K562 (cell line): ENCODE results near the gene PIN4. TPM values are rescaled to one million over a fixed set of nuclear protein-coding genes. Genes with fewer than 3 reads are reported as not detected.
A peak's percentile ranks its signal among the peaks of the same experiment; 100 is the strongest.

ENCODE experiments used
- BHLHE40 ChIP-seq: IDR thresholded peaks from 2 replicates; pipeline ENCODE4 v1.6.1; 2011; ENCODE audit warnings: low read length, improper control_type of control experiment
- FOXO4 ChIP-seq: fragments of 450-650 bp; formaldehyde crosslinking; IDR thresholded peaks from 2 replicates; pipeline ENCODE4 v1.4.0; 2020; ENCODE audit warnings: mild to moderate bottlenecking, moderate library complexity
- FOXP1 ChIP-seq: sonication (generic); formaldehyde crosslinking; IDR thresholded peaks from 2 replicates; pipeline ENCODE4 v1.8.0; 2022; ENCODE audit warnings: mild to moderate bottlenecking, missing genetic modification reagents
- HOXB6 ChIP-seq: fragments of 250-450 bp; sonication (Bioruptor Pico); IDR thresholded peaks from 2 replicates; pipeline ENCODE4 v1.5.1; 2022; ENCODE audit warnings: mild to moderate bottlenecking, borderline replicate concordance
- MGA ChIP-seq: fragments of 450-650 bp; IDR thresholded peaks from 2 replicates; pipeline ENCODE4 v1.6.1; 2016; ENCODE audit warnings: mild to moderate bottlenecking, moderate library complexity
- NBN ChIP-seq: fragments of 450-650 bp; IDR thresholded peaks from 2 replicates; pipeline ENCODE4 v1.6.1; 2016; ENCODE audit warnings: low read depth, mild to moderate bottlenecking
- NFYB ChIP-seq: IDR thresholded peaks from 2 replicates; pipeline ENCODE4 v1.6.1; 2011; ENCODE audit warnings: mild to moderate bottlenecking, moderate library complexity; ENCODE audit not compliant: insufficient read length; ENCODE audit errors: extremely low read depth
- NR2C1 ChIP-seq, 2 experiments: fragments of 450-650 bp; IDR thresholded peaks; 2 replicates each; pipeline ENCODE4 v1.6.1; 2017; ENCODE audit warnings: mild to moderate bottlenecking in 2 of 2, antibody characterized with exemption in 1 of 2, inconsistent platforms in 1 of 2, missing compliant biosample characterization in 1 of 2, missing genetic modification characterization in 1 of 2
- NRF1 ChIP-seq, 2 experiments: fragments of 450-650 bp; IDR thresholded peaks in 1 of 2; conservative IDR thresholded peaks in 1 of 2; 2 replicates each; pipeline ENCODE4 v1.6.1; 2014; ENCODE audit warnings: mild to moderate bottlenecking in 2 of 2
- POLR2G ChIP-seq: fragments of 200-400 bp; formaldehyde crosslinking; IDR thresholded peaks from 2 replicates; pipeline ENCODE4 v1.6.1; 2017; ENCODE audit warnings: low read depth, mild to moderate bottlenecking, antibody characterized with exemption, low read length, moderate library complexity
- TFAM ChIP-seq: fragments of 250-450 bp; sonication (Bioruptor Pico); conservative IDR thresholded peaks from 2 replicates; pipeline ENCODE4 v1.5.0; 2021; ENCODE audit warnings: mild to moderate bottlenecking, moderate library complexity
- ZC3H4 ChIP-seq: sonication (generic); formaldehyde crosslinking; IDR thresholded peaks from 2 replicates; pipeline ENCODE4 v1.9.0; 2021; ENCODE audit warnings: missing genetic modification reagents, borderline replicate concordance
- ZKSCAN1 ChIP-seq: fragments of 150-350 bp; IDR thresholded peaks from 2 replicates; pipeline ENCODE4 v1.6.1; 2016; ENCODE audit warnings: low read depth, low read length
- ZNF3 ChIP-seq: fragments of 250-450 bp; sonication (Bioruptor Pico); IDR thresholded peaks from 2 replicates; pipeline ENCODE4 v1.5.0; 2021; ENCODE audit warnings: mild to moderate bottlenecking, moderate library complexity
- polyA plus RNA-seq, 8 experiments: library from polyadenylated mRNA; depleted of rRNA in 4 of 8; stranded (reverse) in 5 of 8; unstranded in 3 of 8; fragments of >200 nt; fragmentation: Nextera tagmentation in 2 of 8; fragmentation: Illumina TruSeq in 1 of 8; extraction: Ambion mirVana in 2 of 8; extraction: Trizol in 1 of 8; gene quantifications; 2 replicates each; pipeline versions ENCODE4 v1.2.1 to v1.2.3, GENCODE V29; 2011 to 2014; ENCODE audit warnings: inconsistent platforms in 1 of 8, missing spikeins in 1 of 8
- total RNA-seq, 7 experiments: library from RNA; depleted of rRNA in 6 of 7; stranded (reverse); fragments of >200 nt in 6 of 7; fragmentation: Illumina TruSeq in 2 of 7; extraction: Trizol in 2 of 7; gene quantifications; 2 replicates each; pipeline versions ENCODE4 v1.2.1 to v1.2.3, GENCODE V29; 2011 to 2021; ENCODE audit warnings: low replicate concordance in 1 of 7

PIN4 gene
- total and polyA plus RNA-seq, 9 of the 15 experiments (the other 6 are each of a cell fraction or from before 2014, with no cell fraction given): 10.0 to 132 (median 45.6) TPM

- peak; percentile 87 to 89 for TF ChIP-seq NRF1 (conservative IDR thresholded peaks at IDR 0.05 in 1 of 2, IDR thresholded peaks at IDR 0.05 in 1 of 2)
- peak; percentile 77 for TF ChIP-seq POLR2G
- no peak for TF ChIP-seq HOXB6 (CRISPR knock-in tag)
- no peak for TF ChIP-seq ZC3H4 (CRISPR knock-in tag)
- no peak for TF ChIP-seq FOXO4 (CRISPR knock-in tag)
- peak; percentile 57; the same call in 1 of the 2 replicates for TF ChIP-seq MGA
- no peak for TF ChIP-seq TFAM (CRISPR knock-in tag)
- TF ChIP-seq NFYB: peak; percentile 96
- 0 out of 2 replicates have a peak, but pooled peaks have one; percentile 32 for TF ChIP-seq BHLHE40
- TF ChIP-seq ZKSCAN1: no peak
- TF ChIP-seq ZNF3 (CRISPR knock-in tag): no peak
- TF ChIP-seq NBN: no peak
- no peak for TF ChIP-seq FOXP1 (CRISPR knock-in tag)
- peak; percentile 96 for TF ChIP-seq NR2C1 (IDR thresholded peaks at IDR 0.05)
- TF ChIP-seq NR2C1 (tag; IDR thresholded peaks at IDR 0.05): peak; percentile 97
These were observed at the start of gene PIN4 (continued) for GRCh38 chrX:72181178-72182125.
